Cardiac fibroblast (primary cell): ENCODE measurements around the gene LRRC74A.

Experiments
- DNase-seq, 2 donors: peaks; one replicate each; pipeline versions ENCODE4 v3.0.0 to v3.0.0-alpha.2; 2010; ENCODE audit warnings: low read depth in 2 of 2
- H3K4me3 ChIP-seq, 2 donors: replicated peaks in 1 of 2; 1 replicate in 1 of 2; 2 replicates in 1 of 2; pipeline ENCODE4 v1.5.1; 2011; ENCODE audit warnings: low read depth in 2 of 2, low read length in 2 of 2, mild to moderate bottlenecking in 2 of 2, moderate library complexity in 1 of 2
- TF ChIP-seq, protein P1 (sequence below): IDR thresholded peaks from one replicate; pipeline ENCODE4 v1.5.1; 2011; ENCODE audit warnings: low read depth, mild to moderate bottlenecking, low read length, inconsistent platforms

LRRC74A gene

DNA sequence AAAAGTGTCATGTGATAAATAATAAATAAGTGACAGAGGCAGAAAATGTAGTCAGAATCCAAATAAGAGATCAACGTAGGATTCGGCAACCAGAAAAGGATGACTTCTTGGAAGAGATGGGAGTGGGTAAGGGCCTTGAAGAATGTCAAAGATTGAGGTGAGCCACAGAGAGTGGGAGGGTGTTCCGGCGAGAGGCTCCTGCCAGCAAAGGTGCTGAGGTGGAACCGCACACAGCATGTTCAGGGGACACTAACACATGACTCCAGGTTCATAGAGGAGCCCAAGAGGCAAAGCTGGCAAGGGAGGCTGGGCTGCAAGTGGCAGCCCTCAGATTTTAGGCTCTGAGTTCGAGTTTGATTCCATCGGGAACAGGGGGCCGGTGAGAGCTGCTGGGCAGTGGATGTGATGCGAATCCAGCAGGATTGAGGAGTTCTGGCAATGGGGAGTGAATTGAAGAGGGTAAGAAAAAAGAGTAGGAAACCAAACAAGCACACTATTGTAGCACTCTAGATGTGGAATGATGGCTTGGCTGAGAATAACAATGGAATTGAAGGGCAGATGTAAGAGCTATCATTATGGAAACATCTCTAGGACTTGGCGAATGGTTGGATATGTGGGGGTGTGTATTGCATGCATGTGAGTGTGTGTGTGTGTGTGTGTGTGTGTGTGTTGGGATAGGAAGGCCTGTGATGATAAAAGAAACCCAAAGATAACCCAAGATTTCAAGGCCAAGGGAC lies 36.5 kb downstream of the LRRC74A start:
- TF ChIP-seq, protein P1, sequence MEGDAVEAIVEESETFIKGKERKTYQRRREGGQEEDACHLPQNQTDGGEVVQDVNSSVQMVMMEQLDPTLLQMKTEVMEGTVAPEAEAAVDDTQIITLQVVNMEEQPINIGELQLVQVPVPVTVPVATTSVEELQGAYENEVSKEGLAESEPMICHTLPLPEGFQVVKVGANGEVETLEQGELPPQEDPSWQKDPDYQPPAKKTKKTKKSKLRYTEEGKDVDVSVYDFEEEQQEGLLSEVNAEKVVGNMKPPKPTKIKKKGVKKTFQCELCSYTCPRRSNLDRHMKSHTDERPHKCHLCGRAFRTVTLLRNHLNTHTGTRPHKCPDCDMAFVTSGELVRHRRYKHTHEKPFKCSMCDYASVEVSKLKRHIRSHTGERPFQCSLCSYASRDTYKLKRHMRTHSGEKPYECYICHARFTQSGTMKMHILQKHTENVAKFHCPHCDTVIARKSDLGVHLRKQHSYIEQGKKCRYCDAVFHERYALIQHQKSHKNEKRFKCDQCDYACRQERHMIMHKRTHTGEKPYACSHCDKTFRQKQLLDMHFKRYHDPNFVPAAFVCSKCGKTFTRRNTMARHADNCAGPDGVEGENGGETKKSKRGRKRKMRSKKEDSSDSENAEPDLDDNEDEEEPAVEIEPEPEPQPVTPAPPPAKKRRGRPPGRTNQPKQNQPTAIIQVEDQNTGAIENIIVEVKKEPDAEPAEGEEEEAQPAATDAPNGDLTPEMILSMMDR: no peak
- no peak for DNase-seq

DNA sequence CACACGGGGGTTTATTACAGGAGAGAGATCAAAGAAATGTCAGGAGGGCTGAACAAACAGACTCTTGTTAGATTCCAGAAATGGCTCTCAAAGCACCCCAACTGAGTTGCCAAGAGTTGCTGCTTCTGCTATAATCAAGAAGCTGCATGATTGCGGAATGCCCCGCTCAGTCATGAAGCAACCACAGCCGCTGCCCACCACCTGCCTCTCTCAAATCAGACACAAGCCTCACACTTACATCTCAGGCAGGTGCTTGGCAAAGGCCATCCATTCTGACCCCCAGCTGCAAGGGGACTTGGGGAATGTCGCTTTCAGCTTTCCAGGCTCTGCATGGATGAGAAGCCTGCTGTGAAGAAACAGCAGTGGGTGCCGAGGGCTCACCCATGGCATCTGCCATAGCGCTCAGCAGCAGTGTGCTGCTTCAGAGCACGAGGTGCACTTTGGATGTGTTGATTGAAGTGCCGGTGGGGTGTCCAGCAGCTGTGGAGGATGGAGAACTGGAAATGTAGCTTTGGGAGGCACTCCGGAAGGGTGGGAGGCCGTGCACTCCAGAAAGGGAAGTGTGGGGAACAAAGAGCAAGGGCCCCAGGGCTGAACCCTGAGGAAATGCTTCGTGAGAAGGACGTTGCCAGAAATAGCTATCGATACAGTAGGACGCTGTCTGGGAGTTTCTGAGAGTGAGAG lies 37.7 kb downstream of the LRRC74A start:
- TF ChIP-seq, protein P1: no peak
- no peak overlapping the region for H3K4me3 ChIP-seq
- DNase-seq: peak; percentile 18 to 51

More for the DNA sequence above, 36.5 kb downstream of the LRRC74A start:
- no peak overlapping the region for H3K4me3 ChIP-seq

DNA sequence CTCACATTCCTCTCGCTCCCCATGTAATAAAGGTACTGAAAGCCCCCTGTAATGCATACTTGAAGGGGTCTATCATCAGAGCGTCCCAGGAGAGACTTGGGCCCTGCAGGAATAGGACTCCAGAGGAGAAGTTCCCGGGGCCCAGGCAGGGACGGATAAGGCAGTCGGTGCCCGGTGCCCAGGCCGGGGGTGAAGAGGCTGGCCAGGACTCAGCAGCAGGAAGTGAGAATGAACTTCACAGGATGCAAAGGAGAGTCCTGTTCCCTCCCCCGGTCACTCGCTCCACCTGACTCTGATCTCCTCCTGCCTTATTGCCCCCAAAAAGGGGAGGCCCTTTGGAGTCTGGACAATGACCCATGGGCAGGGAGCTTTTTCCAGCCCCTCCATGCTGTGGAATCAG lies 40.2 kb downstream of the LRRC74A start:
- TF ChIP-seq, protein P1: no peak
- DNase-seq: no peak
- H3K4me3 ChIP-seq: no peak overlapping the region

DNA sequence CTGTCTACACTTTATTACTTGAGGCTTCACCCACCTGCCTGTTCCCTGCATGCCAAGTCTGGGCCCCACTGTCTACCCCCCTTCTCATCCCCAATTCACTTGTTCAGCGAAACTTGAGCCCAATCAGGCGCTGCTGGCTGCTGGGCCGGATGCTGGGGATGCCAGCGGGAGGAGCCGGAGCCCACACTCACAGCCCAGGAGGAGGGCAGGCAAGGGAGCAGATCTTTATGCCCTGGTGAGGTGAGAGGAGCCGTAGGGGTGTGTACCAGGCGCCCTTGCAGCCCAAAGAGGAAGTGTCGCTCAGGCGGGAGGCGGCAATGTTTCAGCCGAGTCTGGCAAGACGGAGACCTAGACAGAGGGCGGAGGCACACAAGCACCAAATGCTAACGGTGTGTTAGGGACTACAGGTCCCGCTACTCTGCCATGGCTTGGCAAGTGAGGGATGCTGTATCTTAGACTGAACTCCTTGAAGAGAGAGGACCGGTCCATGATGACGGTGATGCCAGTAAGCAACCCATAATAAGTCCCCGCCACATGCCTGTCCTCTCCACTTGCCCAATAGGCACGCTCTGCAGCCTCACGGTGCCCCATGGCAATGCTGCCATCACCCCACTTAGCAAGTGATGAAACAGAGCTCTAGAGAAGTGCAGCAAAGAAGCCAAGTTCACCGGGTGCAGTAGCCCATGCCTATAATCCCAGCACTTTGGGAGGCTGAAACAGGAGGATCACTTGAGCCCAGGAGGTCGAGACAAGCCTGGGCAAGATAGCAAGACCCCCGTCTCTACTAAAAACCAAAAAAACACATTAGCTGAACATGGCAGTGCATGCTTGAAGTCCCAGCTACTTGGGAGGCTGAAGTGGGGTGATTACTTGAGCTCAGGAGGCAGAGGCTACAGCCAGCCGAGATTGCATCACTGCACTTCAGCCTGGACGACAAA lies 41.6 kb downstream of the LRRC74A start:
- no peak for DNase-seq
- TF ChIP-seq, protein P1: no peak
- no peak overlapping the region for H3K4me3 ChIP-seq

DNA sequence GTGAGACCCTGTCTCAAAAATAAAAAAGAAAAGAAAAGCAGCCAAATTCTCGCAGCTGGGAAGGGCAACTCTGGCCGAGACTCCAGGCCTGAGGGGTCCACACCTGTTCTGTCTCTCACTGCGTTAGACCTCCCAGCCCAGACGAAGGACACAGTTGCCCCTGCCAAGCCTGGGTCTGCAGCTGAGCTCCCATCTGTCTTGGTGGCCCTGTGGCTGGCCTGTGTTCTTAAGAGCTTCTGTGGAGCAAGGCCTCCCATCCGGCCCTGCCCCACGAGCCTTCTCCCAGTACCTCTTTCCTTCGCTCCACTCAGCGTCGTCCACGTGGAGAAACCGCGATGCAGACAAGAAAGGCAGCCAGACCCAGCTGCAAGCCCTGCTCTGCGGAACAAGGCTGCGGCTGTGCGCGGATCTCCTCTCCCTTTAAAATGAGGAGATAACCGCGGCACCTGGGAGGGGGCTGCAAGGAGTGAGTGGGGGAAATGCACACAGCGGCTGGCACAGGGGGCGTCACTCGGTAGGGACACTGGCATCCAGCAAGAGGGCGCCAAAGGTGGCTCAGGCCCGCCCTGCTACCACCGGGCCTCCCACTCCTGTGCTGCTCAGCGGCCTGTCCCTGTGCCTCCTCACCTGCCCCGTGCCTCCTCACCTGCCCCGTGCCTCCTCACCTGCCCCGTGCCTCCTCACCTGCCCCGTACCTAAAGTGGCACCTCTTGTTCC lies 42.4 kb downstream of the LRRC74A start:
- no peak overlapping the region for H3K4me3 ChIP-seq
- no peak for DNase-seq
- TF ChIP-seq, protein P1: no peak

DNA sequence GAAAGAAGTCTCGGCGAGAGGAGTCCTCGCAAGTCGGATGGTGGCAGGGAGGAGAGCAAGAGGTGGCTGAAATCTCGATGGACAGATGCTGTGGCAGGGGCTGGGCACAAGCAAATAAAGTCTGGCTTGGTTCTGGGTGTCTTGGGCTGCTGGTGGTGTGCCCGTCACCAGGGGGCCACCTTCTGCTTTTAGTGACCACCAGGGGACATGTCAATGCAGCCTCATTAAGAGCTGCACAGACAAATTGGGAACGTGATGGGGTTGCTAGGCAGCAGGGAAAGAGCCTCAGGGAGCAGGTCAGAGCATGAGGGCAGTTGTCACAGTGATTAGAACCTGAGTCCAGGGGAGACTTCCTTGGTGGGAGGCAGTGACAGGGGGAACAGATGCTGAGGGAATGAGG lies 44.0 kb downstream of the LRRC74A start:
- TF ChIP-seq, protein P1: peak; percentile 16
- no peak overlapping the region for H3K4me3 ChIP-seq
- DNase-seq: peak in 1 of 2 donors; percentile 8
